Measurements from ENCODE around the gene GASK1A.

- TF ChIP-seq CTCF (IDR thresholded peaks at IDR 0.05) = no peak
- TF ChIP-seq POLR2A (IDR thresholded peaks at IDR 0.05) = no peak
Measured at GRCh38 chr3:43043071-43043766, 64.1 kb downstream of the GASK1A start.

Measured in heart left ventricle (tissue), 13 donors.